Measurements from ENCODE around the gene TOR2A. TPM values are rescaled to one million over a fixed set of nuclear protein-coding genes. Genes with fewer than 3 reads are reported as not detected.
A peak's percentile ranks its signal among the peaks of the same experiment; 100 is the strongest.

TOR2A gene
- total and polyA plus RNA-seq, 5 experiments from 2014 or later = 9.8 to 24.7 (median 18.1) TPM

DNA sequence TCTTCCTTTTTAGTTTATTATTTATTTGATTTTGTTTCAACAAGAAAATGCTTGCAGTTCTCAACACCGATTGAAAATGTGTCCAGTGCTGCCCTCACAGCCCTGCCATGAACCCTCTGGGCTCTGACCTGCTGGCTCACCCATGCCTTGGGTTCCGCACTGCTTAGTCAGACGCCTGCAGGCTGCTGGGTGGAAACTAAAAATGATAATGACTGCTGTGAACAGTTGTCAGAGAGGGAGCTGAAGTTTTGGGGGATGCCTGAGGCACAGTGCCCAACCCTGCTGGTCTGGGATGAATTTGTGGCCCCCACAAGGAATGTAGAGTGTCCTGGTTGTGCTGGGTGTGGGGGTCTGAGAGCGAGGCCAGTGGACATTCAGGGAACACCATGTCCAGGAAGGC, 50.5 kb downstream of the TOR2A start:
- ATAC-seq (no peak), DNase-seq (no peak)
- Mint-ChIP-seq H3K4me3 (no peak overlapping the region), H3K27ac (peak overlapping the region in 1 of 10 donors; percentile 16), H3K4me1 (no peaks in the 10 kb centered on the region), H3K36me3 (peaks cover 0 to 47% (median 6%) of the 10 kb centered on the region in 3 donors), H3K9me3 (no peaks in the 10 kb centered on the region), H3K27me3 (no peaks in the 10 kb centered on the region)
- POLR2A ChIA-PET = no interaction called here

DNA sequence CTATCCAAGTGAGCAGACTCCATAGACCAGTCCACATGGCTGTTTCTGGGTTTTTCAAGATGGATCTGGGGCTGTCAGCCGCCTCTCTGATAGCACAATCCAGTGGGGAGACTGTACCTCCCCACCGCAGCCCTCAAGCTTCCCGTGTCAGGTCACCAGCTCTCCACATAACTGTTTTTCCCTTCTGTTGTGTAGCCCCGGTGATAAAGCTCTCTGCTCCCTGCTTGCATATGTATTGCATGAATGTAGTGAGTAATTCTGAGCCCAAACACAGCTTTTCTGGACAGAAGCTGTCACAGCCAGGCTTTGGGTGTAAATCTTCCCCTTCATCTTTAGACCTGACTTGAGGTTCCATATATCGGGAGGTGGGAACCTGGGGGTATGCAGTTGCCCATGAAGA, 51.4 kb downstream of the TOR2A start:
- DNase-seq (no peak), ATAC-seq (no peak)
- Mint-ChIP-seq H3K9me3 (no peaks in the 10 kb centered on the region), H3K36me3 (peaks cover 0 to 52% (median 6%) of the 10 kb centered on the region in 3 donors), H3K4me1 (no peaks in the 10 kb centered on the region), H3K27me3 (no peaks in the 10 kb centered on the region), H3K27ac (no peak overlapping the region), H3K4me3 (no peak overlapping the region)
- POLR2A ChIA-PET = no interaction called here

DNA sequence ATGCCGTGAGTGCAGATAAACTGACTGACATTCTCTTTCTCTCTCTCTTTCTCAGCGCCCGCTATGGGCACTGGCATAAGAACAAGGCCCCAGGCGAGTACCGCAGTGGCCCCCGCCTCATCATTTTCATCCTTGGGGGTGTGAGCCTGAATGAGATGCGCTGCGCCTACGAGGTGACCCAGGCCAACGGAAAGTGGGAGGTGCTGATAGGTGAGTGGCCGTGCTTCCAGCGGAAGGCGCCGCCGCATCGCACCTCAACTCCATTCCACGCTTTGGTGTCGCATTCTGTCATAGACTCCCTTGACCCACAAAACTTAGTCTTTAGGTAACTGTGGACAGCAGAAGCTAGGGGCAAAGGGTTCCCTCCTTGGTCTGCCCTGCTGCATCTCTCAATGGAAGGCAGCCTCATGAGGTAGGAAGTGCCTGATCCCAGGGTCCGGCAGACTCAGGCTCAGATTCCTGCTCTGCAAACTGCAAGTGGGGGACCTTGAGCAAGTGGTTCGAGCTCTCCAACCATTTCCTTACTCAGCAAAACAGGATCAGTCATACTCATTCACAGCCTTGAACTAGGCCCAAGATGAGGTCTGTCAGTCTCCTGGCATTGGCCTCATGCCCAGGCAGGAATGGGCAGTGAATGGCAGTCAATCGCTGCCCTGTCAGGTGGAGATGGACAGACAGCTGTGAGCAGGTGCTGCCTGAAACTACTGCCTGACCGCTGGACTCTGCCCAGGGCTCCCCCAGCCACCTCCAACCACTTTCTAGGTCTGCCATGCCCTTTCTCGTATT, 52.5 kb downstream of the TOR2A start:
- Mint-ChIP-seq H3K9me3 (no peaks in the 10 kb centered on the region), H3K36me3 (peaks cover 0 to 55% (median 9%) of the 10 kb centered on the region in 3 donors), H3K4me1 (no peaks in the 10 kb centered on the region), H3K27ac (no peak overlapping the region), H3K4me3 (no peak overlapping the region), H3K27me3 (no peaks in the 10 kb centered on the region)
- DNase-seq = no peak
- POLR2A ChIA-PET = no interaction called here
- no peak for ATAC-seq

Other genes with a start within 250 kb of the TOR2A start
- gene STXBP1, start 123.0 kb downstream of the TOR2A start, total RNA-seq = 10 to 100 TPM; 34.6 to 39.7 TPM
- 10 to 100 TPM in 1 of 3 donors, 1 to 10 TPM in 2; 3.4 to 10.3 (median 7.5) TPM for gene STXBP1, start 123.0 kb downstream of the TOR2A start, polyA plus RNA-seq
- gene CFAP157, start 28.3 kb downstream of the TOR2A start, total RNA-seq = under 1 TPM; 0.58 to 0.99 TPM
- gene CFAP157, start 28.3 kb downstream of the TOR2A start, polyA plus RNA-seq = under 1 TPM; 0.18 to 0.32 (median 0.23) TPM
- gene PTRH1, start 19.6 kb downstream of the TOR2A start, total RNA-seq = 1 to 10 TPM; 8.8 to 8.9 TPM
- 10 to 100 TPM; 26.2 to 37.7 (median 30.9) TPM for gene PTRH1, start 19.6 kb downstream of the TOR2A start, polyA plus RNA-seq
- 1 to 10 TPM; 7.2 to 8.2 TPM for gene TTC16, start 19.2 kb downstream of the TOR2A start, total RNA-seq
- gene TTC16, start 19.2 kb downstream of the TOR2A start, polyA plus RNA-seq = 1 to 10 TPM; 1.8 to 4.4 (median 3.0) TPM
- gene SH2D3C, start 43.4 kb upstream of the TOR2A start, total RNA-seq = 10 to 100 TPM; 42.8 to 45.1 TPM
- gene SH2D3C, start 43.4 kb upstream of the TOR2A start, polyA plus RNA-seq = 10 to 100 TPM; 13.8 to 50.8 (median 23.5) TPM
- gene CDK9, start 50.7 kb upstream of the TOR2A start, total RNA-seq = 100 to 1,000 TPM; 142 to 147 TPM
- gene CDK9, start 50.7 kb upstream of the TOR2A start, polyA plus RNA-seq = 10 to 100 TPM; 28.3 to 62.9 (median 38.9) TPM
- 100 to 1,000 TPM; 155 to 158 TPM for gene FPGS, start 67.6 kb upstream of the TOR2A start, total RNA-seq
- 10 to 100 TPM; 51.7 to 54.8 (median 53.4) TPM for gene FPGS, start 67.6 kb upstream of the TOR2A start, polyA plus RNA-seq
- 10 to 100 TPM in 1 of 2 experiments, 1 to 10 TPM in 1; 9.4 to 10.2 TPM for gene ENG, start 119.4 kb upstream of the TOR2A start, total RNA-seq
- gene ENG, start 119.4 kb upstream of the TOR2A start, polyA plus RNA-seq = 1 to 10 TPM; 2.1 to 5.4 (median 4.4) TPM
- 10 to 100 TPM; 52.2 to 57.1 TPM for gene AK1, start 142.4 kb upstream of the TOR2A start, total RNA-seq
- under 1 TPM in 2 of 3 donors, not detected in 1; 0.07 to 0.22 TPM for gene AK1, start 142.4 kb upstream of the TOR2A start, polyA plus RNA-seq
- 100 to 1,000 TPM; 102 to 110 TPM for gene ST6GALNAC6, start 164.3 kb upstream of the TOR2A start, total RNA-seq
- 10 to 100 TPM; 29.8 to 42.8 (median 30.3) TPM for gene ST6GALNAC6, start 164.3 kb upstream of the TOR2A start, polyA plus RNA-seq
- 10 to 100 TPM; 47.0 to 47.5 TPM for gene ST6GALNAC4, start 181.7 kb upstream of the TOR2A start, total RNA-seq
- gene ST6GALNAC4, start 181.7 kb upstream of the TOR2A start, polyA plus RNA-seq = 10 to 100 TPM; 19.8 to 34.4 (median 22.1) TPM
- gene PIP5KL1, start 195.5 kb upstream of the TOR2A start, total RNA-seq = 1 to 10 TPM; 1.8 to 2.0 TPM
- gene PIP5KL1, start 195.5 kb upstream of the TOR2A start, polyA plus RNA-seq = under 1 TPM in 2 of 3 donors, not detected in 1; 0.28 to 0.46 TPM
- gene DPM2, start 202.6 kb upstream of the TOR2A start, total RNA-seq = 10 to 100 TPM; 71.1 to 74.6 TPM
- gene DPM2, start 202.6 kb upstream of the TOR2A start, polyA plus RNA-seq = 10 to 100 TPM; 28.5 to 34.7 (median 34.2) TPM
- gene EEIG1, start 245.7 kb upstream of the TOR2A start, total RNA-seq = 100 to 1,000 TPM; 564 to 631 TPM
- gene EEIG1, start 245.7 kb upstream of the TOR2A start, polyA plus RNA-seq = 100 to 1,000 TPM; 134 to 318 (median 149) TPM

Data from naive thymus-derived CD8-positive, alpha-beta T cell (primary cell).